A673 (cell line): ENCODE measurements around the gene NIN. TPM values are rescaled to one million over a fixed set of nuclear protein-coding genes. Genes with fewer than 3 reads are reported as not detected.

Source experiments
- BruUV-seq: library from RNA; stranded (reverse); fragments of 400-500 nt; replicated peaks from 2 replicates; lab custom pipeline; 2021; lab: Mats Ljungman, UMichigan
- CTCF ChIA-PET: fragments of 300-600 bp; sonication (Branson Sonifier 250); formaldehyde crosslinking; loops from one replicate; lab custom pipeline; 2022; ENCODE audit warnings: antibody characterized with exemption; lab: Charles Lee
- POLR2A ChIA-PET: fragments of 300-600 bp; sonication (Branson Sonifier 250); formaldehyde crosslinking; loops from one replicate; lab custom pipeline; 2022; ENCODE audit warnings: antibody characterized with exemption; ENCODE audit not compliant: low non-redundant PET; lab: Charles Lee
- DNase-seq: peaks from one replicate; pipeline ENCODE4 v3.0.0-alpha.2; 2015; ENCODE audit warnings: low spot score
- H3K27ac ChIP-seq: fragments of 200-600 bp; sonication (generic); 2 replicates; pipeline ENCODE4 v1.5.1; 2016; ENCODE audit warnings: mixed run types, low read depth, mild to moderate bottlenecking, mixed read lengths, antibody characterized with exemption, low read length; ENCODE audit not compliant: poor library complexity, severe bottlenecking
- H3K27me3 ChIP-seq: fragments of 200-600 bp; sonication (generic); replicated peaks from 2 replicates; pipeline ENCODE4 v1.6.1; 2017; ENCODE audit warnings: mixed run types, low read depth, mild to moderate bottlenecking, mixed read lengths, antibody characterized with exemption, low read length; ENCODE audit not compliant: insufficient read depth, poor library complexity
- H3K36me3 ChIP-seq: fragments of 200-600 bp; sonication (generic); 2 replicates; pipeline ENCODE4 v1.6.1; 2016; ENCODE audit warnings: mixed run types, mild to moderate bottlenecking, mixed read lengths, antibody characterized with exemption, low read length; ENCODE audit not compliant: insufficient read depth, poor library complexity, severe bottlenecking
- H3K4me1 ChIP-seq: fragments of 200-600 bp; sonication (generic); 2 replicates; pipeline ENCODE4 v1.6.1; 2017; ENCODE audit warnings: mixed run types, mild to moderate bottlenecking, mixed read lengths, antibody characterized with exemption, low read length; ENCODE audit not compliant: insufficient read depth, poor library complexity, severe bottlenecking
- H3K4me3 ChIP-seq: fragments of 200-600 bp; sonication (generic); 2 replicates; pipeline ENCODE4 v1.5.1; 2016; ENCODE audit warnings: low read depth, mixed run types, mild to moderate bottlenecking, mixed read lengths, low read length; ENCODE audit not compliant: poor library complexity, severe bottlenecking
- H3K9me3 ChIP-seq: fragments of 200-600 bp; sonication (generic); 2 replicates; pipeline ENCODE4 v1.6.1; 2016; ENCODE audit warnings: mixed run types, low read depth, mild to moderate bottlenecking, mixed read lengths, antibody characterized with exemption, low read length; ENCODE audit not compliant: poor library complexity, severe bottlenecking
- EZH2 ChIP-seq: fragments of 200-600 bp; sonication (generic); IDR thresholded peaks from 2 replicates; pipeline ENCODE4 v1.6.1; 2017; ENCODE audit warnings: borderline replicate concordance, low read depth, mild to moderate bottlenecking, mixed read lengths, antibody characterized with exemption, low read length; ENCODE audit not compliant: poor library complexity, severe bottlenecking
- intact Hi-C: fragments of 100-400 bp; cut with micrococcal nuclease; formaldehyde crosslinking; loops from one replicate; pipeline ENCODE4 v1.10.0; 2022; ENCODE audit not compliant: unreplicated experiment
- total RNA-seq: library from RNA; stranded (reverse); gene quantifications from 2 replicates; pipeline ENCODE4 v1.2.3, GENCODE V29; 2021
- TF ChIP-seq, protein P1 (sequence below): fragments of 300-800, 200-600 bp; sonication (generic); conservative IDR thresholded peaks from 2 replicates; pipeline ENCODE4 v1.5.1; 2017; ENCODE audit warnings: low read depth, mild to moderate bottlenecking, antibody characterized with exemption, low read length, moderate library complexity, mixed read lengths

The NIN gene
- total RNA-seq, 1 experiment from 2014 or later: 63.5 TPM

DNA sequence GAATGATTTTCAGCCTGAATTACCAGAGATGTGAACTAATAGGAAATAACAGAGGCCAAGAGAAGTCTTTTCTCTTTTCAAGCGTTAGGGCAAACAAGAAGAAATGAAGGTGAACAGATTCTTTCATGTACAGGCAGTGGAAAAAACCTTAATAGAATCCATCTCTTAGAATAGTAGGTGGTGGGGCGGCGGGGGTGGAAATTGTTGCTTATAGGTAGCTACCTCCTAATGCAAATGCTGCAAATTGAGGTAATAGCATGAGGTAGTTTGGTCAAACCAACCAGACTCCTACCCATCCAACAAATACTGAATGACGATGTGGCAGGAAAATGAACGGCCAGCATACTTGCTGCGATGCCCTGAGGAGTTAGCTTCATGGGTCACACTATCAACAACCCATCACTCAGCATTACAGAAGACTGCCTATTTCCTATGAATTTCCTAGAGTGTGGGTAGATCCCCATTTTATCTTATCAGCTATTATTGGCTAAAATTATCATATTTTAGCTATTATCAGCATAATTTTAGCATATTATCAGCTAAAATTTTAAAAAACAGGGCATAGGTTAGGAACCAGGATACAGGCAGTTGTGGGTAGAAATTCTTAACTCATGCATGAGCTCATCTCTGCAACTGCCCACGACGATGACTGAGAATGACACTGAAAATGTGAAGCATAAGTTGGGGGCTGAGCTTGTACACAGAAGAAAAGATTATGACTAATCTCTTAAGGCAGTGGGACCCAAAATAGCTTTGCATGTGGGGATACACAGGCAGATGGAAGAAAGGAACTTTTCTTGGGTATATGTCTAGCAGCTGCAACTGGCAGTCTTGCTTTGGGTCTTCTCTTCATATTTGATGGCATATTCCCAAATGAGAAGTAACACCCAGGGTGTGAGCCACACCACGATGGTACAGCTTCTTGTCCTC is 68.7 kb downstream of the NIN start:
- H3K4me3 ChIP-seq: no peak overlapping the region
- H3K27ac ChIP-seq: no peak overlapping the region
- ChIA-PET POLR2A (interaction anchor here (0.6 kb wide), 1 partner anchor 58 kb away, joined by 4 read pairs; no protein-coding TSS in a partner anchor), CTCF (interaction anchor here (0.5 kb wide), 1 partner anchor 230 kb away, joined by 3 read pairs; the partner anchor contains the start of gene MAP4K5)
- H3K27me3 ChIP-seq: no peaks in the 10 kb centered on the region
- no TSS peak for BruUV-seq
- no peak for DNase-seq
- H3K4me1 ChIP-seq: no peaks in the 10 kb centered on the region
- intact Hi-C loops: no loop called here
- H3K36me3 ChIP-seq: peaks cover 37% of the 10 kb centered on the region
- no peaks in the 10 kb centered on the region for H3K9me3 ChIP-seq
- TF ChIP-seq EZH2: no peak
- TF ChIP-seq, protein P1, sequence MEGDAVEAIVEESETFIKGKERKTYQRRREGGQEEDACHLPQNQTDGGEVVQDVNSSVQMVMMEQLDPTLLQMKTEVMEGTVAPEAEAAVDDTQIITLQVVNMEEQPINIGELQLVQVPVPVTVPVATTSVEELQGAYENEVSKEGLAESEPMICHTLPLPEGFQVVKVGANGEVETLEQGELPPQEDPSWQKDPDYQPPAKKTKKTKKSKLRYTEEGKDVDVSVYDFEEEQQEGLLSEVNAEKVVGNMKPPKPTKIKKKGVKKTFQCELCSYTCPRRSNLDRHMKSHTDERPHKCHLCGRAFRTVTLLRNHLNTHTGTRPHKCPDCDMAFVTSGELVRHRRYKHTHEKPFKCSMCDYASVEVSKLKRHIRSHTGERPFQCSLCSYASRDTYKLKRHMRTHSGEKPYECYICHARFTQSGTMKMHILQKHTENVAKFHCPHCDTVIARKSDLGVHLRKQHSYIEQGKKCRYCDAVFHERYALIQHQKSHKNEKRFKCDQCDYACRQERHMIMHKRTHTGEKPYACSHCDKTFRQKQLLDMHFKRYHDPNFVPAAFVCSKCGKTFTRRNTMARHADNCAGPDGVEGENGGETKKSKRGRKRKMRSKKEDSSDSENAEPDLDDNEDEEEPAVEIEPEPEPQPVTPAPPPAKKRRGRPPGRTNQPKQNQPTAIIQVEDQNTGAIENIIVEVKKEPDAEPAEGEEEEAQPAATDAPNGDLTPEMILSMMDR: no peak

DNA sequence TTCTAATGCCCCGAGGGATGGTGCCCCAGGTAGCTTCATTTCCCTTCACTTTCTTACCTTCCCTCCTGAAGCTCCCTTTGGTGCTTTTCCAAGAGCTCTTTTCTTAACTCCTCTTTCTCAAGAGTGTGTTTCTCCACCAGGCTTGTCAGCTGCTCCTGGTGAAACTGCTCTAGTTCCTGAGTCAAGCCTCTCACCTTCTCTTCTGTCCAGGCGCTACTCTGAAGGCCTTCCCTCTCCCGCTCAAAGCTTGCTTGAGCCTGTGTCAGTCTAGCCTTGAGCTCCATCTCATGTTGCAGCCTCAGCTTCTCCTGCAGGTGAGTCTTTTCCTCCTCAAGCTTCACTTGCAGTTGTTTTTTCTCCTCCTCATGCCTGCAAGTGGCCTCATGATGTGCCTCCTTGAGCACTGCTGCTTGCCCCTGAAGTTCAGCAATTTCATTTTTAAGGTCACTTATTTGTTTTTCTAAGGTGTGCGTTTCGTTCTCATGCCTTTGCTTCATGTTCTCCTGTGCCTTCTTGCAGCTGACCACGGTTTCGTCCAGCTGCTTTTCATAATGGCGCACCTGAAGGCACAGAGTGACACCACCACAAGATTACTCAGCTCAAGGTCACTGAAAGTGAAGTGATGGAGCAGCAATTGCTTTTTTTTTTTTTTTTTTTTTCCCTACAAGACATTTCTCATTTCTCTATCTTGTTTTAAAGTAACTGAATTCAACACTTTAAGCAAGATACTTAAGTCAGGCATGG is 71.0 kb downstream of the NIN start:
- intact Hi-C loops: no loop called here
- no peak for TF ChIP-seq EZH2
- TF ChIP-seq, protein P1: no peak
- ChIA-PET POLR2A (no interaction called here), CTCF (interaction anchor here (0.7 kb wide), 1 partner anchor 83 kb away, joined by 19 read pairs; no protein-coding TSS in a partner anchor)
- no peak for DNase-seq
- Histone ChIP-seq H3K36me3 (peaks cover 23% of the 10 kb centered on the region), H3K27me3 (no peaks in the 10 kb centered on the region), H3K27ac (no peak overlapping the region), H3K9me3 (no peaks in the 10 kb centered on the region), H3K4me1 (no peaks in the 10 kb centered on the region), H3K4me3 (no peak overlapping the region)
- no TSS peak for BruUV-seq

DNA sequence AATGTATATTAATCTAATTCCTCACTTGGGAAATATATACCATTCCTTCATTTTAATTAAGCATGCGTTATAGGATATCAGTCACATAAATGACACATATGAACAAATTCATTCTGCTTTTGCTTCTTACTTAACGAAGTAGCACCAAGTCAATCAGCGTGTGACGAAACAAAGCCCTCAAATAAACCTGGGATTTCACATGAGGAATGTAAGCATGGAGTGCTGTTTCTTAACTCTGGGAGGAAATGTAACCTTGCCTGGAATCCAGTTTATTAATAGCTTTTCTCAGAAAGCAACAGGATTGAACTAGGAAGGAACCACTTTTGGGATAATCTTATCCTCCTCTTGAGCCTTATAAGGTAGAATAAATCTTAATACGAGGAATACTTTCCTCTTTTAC is 72.0 kb downstream of the NIN start:
- no peaks in the 10 kb centered on the region for H3K27me3 ChIP-seq
- H3K4me3 ChIP-seq: no peak overlapping the region
- TF ChIP-seq EZH2: no peak
- TF ChIP-seq, protein P1: no peak
- no peaks in the 10 kb centered on the region for H3K4me1 ChIP-seq
- CTCF ChIA-PET: no interaction called here
- BruUV-seq: no TSS peak
- DNase-seq: no peak
- POLR2A ChIA-PET: no interaction called here
- H3K27ac ChIP-seq: no peak overlapping the region
- H3K36me3 ChIP-seq: peaks cover 30% of the 10 kb centered on the region
- intact Hi-C loops: no loop called here
- no peaks in the 10 kb centered on the region for H3K9me3 ChIP-seq
